PFSK-1 (cell line): ENCODE data around the gene REP15. TPM values are rescaled to one million over a fixed set of nuclear protein-coding genes. Genes with fewer than 3 reads are reported as not detected.

Experiments
- FOXP2 ChIP-seq: optimal IDR thresholded peaks from 2 replicates; pipeline ENCODE3; 2011; ENCODE audit warnings: borderline replicate concordance, control low read depth, inconsistent platforms; ENCODE audit not compliant: insufficient read depth; ENCODE audit errors: extremely low read length, extremely low read depth
- POLR2AphosphoS5 ChIP-seq: IDR thresholded peaks from 2 replicates; pipeline ENCODE4 v1.6.1; 2012; ENCODE audit warnings: low read depth, mild to moderate bottlenecking, control low read depth, low read length, moderate library complexity
- REST ChIP-seq, 2 experiments: IDR thresholded peaks; 2 replicates each; pipeline versions ENCODE4 v1.6.1 to v1.8.0; 2011 to 2012; ENCODE audit warnings: low read depth in 2 of 2, low read length in 2 of 2, control low read depth in 1 of 2, inconsistent platforms in 1 of 2, mild to moderate bottlenecking in 1 of 2, moderate library complexity in 1 of 2; ENCODE audit not compliant: insufficient read depth in 1 of 2
- SIN3A ChIP-seq: IDR thresholded peaks from 2 replicates; pipeline ENCODE4 v1.6.1; 2012; ENCODE audit warnings: mild to moderate bottlenecking, low read length, moderate library complexity, borderline replicate concordance; ENCODE audit not compliant: insufficient read depth
- TAF1 ChIP-seq: IDR thresholded peaks from 2 replicates; pipeline ENCODE4 v1.6.1; 2012; ENCODE audit warnings: low read length, control low read depth, borderline replicate concordance; ENCODE audit not compliant: insufficient read depth
- polyA plus RNA-seq: library from polyadenylated mRNA; unstranded; fragments of >200 nt; gene quantifications from one replicate; pipeline ENCODE4 v1.2.1, GENCODE V29; 2012; ENCODE audit warnings: low read depth, missing spikeins; ENCODE audit not compliant: insufficient read length

REP15 gene
- polyA plus RNA-seq, result 0.26 TPM

GRCh38 chr12:27696293-27696652 lies at the start of gene REP15:
REP15 (plus strand) TSS chr12:27696447; CDS start chr12:27696563, 116 bp downstream.
- TF ChIP-seq FOXP2 (no peak), REST (IDR thresholded peaks at IDR 0.05; ENCODE audit: insufficient read depth in 1 of 2, low read depth in 2 of 2, low read length in 2 of 2) (no peak), SIN3A (no peak), TAF1 (no peak), POLR2AphosphoS5 (no peak)

- TF ChIP-seq FOXP2 (no peak), POLR2AphosphoS5 (no peak), REST (IDR thresholded peaks at IDR 0.05; ENCODE audit: insufficient read depth in 1 of 2, low read depth in 2 of 2, low read length in 2 of 2) (no peak), TAF1 (no peak), SIN3A (no peak)
These were observed 46.2 kb upstream of the REP15 start for GRCh38 chr12:27650011-27650410.

- TF ChIP-seq FOXP2 (no peak), TAF1 (no peak), REST (IDR thresholded peaks at IDR 0.05; ENCODE audit: insufficient read depth in 1 of 2, low read depth in 2 of 2, low read length in 2 of 2) (no peak), POLR2AphosphoS5 (no peak), SIN3A (no peak)
These were observed 45.0 kb upstream of the REP15 start for GRCh38 chr12:27651201-27651600.

- TF ChIP-seq FOXP2, result no peak
- TF ChIP-seq TAF1, result no peak
These were observed 44.0 kb upstream of the REP15 start for GRCh38 chr12:27652174-27652763.

- TF ChIP-seq POLR2AphosphoS5 (no peak), FOXP2 (no peak), TAF1 (no peak), REST (IDR thresholded peaks at IDR 0.05; ENCODE audit: insufficient read depth in 1 of 2, low read depth in 2 of 2, low read length in 2 of 2) (no peak), SIN3A (no peak)
These were observed 42.6 kb upstream of the REP15 start for GRCh38 chr12:27653661-27654060.
